Stimulated activated CD8-positive, alpha-beta memory T cell treated with anti-CD3 and anti-CD28 coated beads, Interleukin-4, amount 100 ng/mL, for 48 hours (primary cell): Measurements from ENCODE around the gene ORM2.

Experiments
- DNase-seq: peaks from one replicate; pipeline ENCODE4 v3.0.0-alpha.2; 2020

ORM2 gene

DNA sequence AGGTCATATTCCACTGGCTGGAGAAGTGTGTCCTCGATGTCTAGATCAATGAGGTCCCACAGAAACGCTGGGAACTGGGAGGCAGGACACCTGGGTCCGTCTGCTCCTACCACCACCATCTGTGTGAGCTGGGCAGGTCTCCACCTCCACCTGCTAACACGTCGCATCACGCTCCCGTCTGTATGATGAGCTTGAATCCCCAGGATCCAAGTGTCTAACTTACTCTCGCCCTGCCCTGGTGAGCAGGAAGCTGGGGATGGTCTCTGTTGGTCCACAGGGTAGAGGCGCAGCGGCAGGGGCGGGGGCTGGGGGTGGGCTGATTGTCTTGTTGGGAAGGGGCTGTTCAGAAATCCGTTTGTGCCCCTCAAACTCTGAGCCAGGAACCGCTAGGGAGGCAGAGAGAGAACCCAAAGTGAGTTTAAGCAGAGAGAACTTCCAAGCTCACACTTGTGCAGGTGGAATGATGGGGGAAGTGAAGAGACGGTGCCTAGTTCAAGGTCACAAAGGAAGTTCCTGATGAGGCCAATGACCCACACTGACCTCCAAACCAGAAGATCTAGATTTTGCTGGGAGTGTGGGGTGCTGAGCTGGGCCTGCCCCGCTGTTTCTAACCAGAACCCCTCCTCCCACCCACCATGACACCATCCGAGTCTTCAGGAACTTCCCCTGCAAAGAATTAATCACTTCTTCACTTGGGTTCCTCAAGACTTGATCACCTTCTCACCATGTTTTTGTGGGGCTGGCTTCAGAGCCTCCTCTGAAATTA is 21.1 kb downstream of the ORM2 start:
- DNase-seq: peak; percentile 52

DNA sequence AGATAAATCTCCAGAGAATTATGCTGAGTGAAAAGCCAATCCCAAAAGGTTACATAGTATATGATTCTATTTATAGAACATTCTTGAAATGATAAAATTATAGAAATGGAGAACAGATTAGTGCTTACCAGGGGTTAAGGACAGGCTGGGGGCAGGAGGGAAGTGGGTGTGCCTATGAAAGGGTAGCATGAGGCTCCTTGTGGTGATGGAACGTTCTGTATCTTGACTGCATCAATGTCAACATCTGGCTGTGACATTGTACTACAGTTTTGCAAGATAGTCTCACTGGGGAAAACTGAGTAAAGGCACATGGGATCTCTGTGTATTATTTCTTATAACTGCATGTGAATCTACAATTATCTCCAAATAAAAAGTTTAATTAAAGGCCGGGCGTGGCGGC is 22.3 kb downstream of the ORM2 start:
- DNase-seq: no peak

DNA sequence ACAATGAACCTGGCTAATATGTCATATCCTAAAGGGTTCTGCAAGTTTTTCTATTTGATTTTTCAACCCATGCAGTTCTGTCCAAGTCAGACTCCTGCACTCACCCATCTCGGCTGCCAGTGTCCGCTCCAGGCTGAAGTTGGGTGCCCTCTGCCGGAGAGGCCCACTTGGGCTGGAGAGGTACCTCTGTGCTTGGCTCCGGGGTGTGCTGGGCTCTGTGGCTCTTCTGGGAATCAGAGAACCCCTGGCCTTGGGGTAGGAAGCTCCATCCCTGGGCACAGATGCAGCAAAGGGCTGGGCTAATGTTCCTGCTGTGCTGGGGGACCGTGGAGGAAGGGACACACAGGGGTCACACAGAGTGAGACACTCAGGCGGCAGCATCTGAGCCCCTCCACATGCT is 26.2 kb downstream of the ORM2 start:
- no peak for DNase-seq

DNA sequence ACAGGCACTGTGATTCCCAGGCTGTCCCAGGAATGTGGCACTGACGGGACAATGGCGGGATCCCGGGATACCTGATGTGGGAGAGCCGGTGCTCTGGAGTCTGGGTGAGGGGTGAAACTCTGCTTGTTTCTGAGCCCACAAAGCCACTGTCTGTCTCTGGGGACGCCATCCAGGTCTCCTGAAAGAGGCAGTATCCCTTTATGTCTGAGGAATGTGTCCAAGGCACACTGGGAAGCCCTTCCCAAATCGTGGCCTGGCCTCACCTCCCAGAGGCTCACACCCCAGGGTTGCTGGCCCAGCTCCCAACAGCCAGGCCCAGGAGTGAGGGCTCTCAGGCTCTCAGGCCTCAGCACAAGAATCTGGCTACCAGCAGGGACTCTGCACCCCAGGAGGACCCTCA is 27.1 kb downstream of the ORM2 start:
- no peak for DNase-seq

DNA sequence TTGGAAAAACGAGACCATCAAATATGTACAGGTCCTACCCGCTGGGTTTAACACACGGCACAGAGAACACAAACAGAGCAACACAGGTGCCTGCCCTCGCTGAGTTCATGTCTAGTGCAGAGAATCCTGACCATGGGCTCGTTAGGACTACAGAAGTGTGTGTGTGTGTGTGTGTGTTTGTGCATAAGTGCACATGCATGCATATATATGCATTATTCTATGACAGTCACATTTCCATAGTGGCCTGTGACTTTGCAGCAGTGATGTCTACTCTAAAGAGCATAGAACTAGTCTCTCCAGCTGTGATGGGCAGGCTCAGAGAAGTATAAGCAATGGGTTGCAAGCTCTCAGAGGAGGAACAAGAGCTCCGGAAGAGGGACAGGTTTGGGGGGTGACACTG is 27.7 kb downstream of the ORM2 start:
- no peak for DNase-seq

DNA sequence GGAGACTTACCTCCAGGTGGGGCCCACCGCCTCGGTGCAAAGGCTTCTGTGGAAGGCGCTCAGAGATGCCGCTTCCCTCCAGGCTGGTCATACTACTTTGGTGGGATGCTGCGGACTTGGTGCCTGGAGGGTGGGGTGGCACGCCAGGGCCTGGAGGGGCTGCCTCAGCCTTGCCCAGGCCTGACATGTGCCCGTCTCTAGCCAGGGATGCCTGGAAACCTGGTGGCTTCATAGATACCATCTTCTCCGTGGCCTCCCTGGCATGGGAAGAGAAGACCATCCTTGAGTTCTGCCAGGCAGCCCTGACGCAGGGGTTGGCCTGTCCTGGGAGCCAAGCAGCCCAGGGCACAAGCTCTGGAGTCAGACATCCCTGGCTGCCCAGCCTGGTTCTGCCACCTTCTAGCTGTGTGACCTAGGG is 28.3 kb downstream of the ORM2 start:
- no peak for DNase-seq

DNA sequence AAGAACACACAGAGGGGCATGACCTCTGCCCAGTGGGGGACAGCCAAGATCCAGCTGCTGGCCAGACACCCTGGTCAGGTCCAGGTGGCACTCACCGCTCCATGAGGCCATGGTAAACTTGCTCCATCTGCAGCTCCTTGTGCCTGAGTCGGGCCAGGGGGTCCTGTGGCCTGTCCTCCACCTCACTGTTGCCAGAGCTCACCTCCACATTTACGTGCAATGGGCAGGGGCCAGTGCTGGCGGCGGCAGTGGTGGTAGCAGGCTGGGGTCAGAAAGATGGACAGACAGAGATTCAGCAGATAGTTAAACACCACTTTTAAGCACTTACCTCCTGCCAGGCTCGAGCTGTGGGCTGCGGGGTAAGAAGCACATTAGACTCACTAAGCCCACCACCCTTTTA is 30.1 kb downstream of the ORM2 start:
- no peak for DNase-seq

DNA sequence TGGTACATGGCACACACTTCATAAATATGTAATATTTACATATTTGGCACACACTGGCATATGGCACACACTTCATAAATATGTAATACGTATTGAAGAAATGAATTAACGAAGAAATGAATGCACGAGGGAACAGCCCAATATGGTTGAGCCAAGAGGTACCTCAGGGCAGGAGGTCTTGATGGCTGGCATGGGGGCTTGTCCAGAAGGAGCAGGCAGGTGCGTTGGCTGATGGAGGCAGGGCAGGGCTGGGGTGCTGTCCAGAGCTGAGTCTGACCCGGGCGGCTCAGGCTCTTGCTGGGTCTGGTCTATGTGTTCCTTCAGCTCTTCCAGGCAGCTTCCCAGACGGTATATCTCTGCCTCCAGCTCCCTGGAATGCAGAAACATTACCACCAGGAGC is 31.9 kb downstream of the ORM2 start:
- no peak for DNase-seq

DNA sequence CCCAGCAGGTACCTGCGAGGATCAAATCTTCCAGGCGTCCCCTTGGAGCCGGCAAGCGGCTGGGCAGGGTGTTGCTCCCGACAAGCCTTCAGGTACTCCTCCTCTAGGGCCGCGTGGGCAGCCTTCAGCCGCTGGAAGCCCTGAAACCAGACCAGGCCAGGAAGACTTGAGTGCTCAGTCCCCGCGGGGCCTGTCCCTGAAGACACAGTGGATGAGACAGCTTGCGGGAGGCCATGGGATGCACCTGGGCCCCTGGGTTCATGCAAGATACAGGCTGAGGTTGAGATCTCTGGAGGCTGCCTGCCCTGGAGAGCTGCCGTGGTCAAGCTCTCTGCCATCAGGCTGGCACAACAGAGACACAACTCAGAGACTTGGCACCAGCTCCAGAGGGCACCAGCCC is 32.7 kb downstream of the ORM2 start:
- DNase-seq: no peak

DNA sequence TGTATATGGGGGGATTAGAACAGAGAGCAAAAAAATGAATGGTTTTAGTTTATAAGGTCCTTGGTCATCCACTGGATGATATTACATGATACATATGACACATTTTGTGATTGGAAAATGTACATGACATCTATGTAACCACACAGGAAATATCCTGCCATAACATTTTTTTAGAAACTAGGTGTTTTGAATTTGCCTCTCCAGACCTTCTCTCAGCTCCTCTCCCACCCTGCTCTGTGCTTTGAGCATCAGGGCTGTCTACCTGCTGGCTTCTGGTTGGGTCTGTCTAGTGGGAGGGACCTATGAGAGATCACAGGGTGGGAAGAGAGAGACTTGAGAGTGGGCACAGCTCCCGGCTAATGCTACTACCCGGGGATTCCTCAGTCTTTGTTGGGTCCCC is 33.8 kb downstream of the ORM2 start:
- DNase-seq: no peak

DNA sequence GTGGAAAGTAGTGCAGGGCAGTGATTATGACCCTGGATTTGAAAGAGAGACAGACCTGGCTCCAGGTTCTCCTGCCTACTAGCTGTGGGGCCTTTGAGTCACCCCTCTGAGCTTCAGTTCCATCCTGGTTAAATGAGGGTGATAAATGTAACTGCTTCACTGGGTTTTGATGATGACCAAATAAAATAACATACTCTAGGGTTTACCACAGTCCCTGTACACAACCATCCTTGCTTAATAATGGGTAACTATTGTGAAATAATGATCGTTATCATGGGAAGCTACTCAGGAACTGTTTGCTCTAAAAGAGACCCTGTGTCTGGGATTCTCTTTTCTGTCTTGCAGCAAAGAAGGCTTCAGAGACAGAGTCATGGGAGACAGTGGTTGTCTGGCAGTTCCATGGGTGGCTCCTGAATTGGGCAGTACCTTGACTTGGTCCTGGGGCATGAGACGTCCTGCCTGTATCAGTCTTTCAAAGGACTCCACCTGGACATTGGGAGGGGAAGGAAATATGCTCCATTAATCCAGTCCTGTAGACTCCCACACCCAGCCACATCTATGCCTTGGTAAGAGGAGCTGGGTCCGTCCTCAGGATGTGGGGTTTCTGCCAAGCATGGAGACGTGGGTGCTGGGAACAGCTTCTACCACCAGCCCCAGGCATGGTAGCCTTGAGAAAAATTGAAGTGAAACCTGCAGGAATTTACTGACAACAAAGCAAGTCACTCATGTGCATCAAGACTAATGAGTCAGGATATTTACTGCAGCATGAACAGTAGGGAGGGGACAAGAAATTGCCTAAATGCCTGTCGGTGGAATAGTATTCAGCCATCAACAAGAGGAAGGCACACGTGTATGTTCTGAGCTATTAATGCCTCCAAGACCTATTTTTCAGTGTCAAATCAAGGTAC is 34.7 kb downstream of the ORM2 start:
- DNase-seq: no peak

DNA sequence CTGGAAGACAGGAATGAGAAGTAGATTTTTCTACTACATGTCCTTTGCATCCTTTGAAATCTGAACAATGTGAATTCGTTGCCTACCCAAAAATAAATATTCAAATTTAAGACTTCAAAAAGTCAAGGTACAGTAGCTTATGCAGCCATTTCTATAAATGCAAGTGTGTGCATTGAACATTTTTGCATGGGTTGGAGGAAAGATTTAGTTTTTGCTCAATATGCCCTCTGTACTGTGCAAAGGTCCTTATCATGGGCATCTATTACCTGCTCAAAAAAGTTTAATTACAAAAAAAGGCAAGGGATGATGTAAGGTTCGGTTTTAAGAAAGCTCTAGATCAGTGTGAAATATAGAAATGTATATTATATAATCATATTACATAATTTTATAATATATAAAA is 35.5 kb downstream of the ORM2 start:
- DNase-seq: no peak

DNA sequence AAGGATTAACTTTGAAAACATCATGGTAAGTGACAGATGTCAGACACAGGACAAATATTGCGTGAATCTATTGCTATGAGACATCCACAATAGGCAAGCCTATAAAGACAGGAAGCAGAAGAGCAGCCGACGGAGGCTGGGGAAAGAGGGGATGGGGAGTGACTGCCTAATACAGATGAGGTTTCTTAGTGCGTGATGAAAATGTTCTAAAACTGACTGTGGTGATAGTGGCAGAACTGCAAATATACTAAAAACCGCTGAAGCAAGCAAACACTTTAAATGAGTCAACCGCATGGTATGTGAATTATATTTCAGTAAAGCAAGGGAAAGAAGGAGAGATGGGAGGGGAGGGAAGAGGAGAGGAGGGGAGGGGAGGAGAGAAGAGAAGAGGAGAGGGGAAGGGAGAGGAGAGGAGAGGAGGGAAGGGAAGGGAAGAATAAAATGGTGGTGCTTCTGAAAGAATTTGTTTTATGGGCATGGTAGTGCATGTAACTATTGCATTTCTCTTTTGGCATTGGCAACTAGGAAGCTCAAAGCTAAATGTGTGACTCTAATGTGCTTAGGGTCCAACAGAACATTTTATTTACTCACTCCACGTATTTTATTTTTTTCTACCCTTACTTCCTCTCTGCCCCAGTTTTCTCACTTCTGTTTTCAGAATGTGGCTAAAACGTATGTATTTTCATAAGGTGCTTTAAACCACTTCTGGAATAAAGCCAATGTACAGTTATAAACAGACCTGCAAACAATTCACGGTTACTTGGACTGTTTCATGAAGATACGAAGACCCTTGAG is 36.9 kb downstream of the ORM2 start:
- DNase-seq: no peak

DNA sequence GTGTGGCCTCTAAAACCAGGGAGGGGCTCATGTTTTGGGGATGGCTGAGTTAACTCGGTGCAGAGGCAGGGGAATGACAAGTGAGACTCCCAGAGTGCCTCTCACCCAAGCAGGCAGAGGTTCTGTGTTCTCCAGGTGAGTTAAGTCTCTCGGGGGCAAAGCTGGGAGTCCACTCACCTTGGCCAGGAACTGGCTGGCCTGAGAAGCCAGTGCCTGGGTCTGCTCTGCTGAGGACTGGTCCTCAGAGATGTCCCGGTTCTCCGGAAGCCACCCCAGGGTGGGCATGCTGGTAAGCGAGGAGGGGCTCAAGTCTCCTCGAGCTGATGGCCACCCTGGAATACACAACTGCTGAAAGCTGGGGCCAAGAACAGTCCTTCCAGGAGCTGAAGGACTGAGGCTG is 37.7 kb downstream of the ORM2 start:
- DNase-seq: no peak

DNA sequence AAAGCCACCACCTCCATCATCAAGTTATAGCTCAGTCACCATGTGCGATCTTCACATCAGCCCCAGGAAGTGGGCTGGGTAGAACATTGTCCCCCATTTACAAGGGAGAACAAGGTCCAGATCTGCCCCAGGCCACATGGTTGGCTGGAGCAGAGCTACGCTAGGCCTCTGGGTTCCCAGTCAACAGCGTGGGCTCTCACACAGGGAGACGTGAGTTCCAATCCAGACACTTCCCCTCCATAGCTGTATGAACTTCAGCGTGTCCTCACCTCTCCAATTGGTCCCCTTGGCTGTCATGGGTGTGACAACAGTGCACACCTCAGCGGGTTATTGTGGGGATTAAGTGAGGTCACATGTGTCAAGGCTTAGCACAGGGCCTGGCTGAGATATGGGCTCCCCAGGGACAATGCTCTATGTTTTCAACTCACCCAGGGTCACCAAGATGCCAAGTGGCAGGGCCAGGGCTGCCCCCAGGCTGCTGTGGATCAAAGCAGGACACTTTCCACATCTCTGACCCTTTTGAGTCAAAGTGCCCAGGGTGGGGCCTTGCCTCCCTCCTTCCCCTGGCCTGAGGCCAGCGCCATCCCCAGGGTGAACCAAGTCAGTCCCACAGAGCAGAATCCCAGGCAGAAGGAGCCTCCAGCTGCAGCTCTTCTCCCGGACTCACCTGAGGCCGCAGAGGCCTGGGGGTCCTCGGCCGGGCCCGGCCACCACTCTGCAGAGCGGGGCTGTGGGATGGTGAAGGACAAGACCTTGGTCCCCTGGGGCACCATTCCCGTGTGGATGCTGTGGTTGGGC is 38.3 kb downstream of the ORM2 start:
- DNase-seq: no peak

DNA sequence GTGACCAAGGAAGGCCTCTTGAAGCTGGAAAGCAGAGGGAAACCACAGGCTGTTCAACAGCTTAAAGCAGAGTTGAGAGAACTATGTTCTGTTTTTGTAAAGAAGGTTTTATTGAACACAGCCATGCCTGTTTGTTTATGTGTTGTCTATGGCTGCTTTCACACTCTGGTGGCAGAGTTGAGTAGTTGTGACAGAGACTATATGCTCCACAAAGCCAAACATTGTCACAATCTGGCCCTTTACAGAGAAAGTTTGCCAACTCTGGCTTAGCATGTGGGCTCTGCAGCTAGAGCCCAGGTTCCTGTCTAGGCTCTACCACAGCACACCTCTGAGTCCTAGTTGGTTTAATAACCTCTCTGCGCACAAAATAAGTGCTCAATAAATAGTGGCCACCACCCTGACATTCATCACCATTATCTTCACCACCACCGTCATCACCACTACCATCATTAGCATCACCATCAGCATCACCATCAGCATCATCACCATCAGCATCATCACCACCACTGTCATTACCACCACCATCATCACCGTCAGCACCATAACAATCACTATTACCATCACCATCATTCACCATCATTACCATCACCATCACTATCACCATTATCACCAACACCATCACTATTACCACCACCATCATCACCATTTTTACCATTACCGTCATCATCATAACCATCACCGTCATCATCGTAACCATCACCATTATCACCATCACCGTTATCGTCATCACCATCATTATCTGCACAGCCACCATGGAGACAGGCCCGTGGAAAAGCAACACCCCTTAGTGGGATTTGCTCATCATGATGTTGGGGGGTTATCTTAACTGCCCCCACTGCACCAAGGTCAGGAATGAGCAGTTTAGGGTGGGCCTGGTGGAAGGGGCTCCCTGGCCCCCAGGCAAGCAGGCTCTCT is 39.8 kb downstream of the ORM2 start:
- no peak for DNase-seq

DNA sequence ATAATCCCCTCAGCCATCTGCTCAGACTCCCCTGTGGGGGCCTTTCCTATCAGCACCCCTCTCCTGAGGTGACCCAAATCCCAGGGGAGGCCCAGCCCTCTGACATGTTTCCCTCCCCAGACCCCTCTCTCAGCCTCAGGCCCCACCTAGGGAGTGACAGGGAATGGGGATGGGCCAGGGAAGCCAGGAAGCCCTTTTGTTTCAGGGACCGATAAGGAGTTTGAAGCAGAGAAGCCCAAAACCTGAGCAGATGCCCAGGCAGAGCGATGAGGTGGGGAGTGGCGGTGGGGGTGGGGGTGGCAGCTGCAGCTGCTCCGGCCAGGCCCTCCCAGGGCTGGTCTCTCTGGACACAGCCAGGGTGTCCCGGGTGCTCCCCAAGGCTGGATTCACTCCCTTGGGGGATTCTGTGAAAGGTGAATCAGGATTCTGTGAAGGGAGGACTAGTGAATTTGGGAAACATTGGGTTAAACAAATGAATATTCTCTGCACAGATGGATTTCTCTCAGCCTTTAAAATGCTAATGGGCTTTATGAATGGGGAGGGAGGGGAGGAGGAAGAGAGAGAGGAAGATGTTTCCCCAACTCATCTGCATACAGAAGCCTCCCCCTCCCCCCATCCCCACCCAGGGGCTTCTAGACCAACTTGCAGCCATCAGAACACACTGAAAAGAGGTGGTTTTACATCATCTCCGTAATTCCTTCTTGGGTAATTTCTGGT is 40.7 kb downstream of the ORM2 start:
- no peak for DNase-seq

DNA sequence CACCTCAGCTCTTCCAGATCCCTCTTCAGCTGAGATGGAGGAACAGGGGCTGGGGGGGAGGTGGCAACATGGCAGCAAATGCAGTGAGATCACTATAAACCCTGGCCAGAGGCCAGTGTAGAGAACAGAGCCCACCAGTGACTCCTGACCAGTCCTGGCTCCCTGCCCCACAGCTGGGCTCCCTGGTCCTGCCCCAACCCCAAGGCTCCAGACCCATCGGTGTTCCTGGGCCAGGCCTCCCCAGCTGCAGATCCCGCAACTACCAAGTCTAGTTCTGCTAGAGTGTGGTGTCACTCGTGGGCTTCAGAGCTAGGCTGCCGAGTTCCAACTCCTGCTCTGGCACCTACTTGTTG is 41.3 kb downstream of the ORM2 start:
- DNase-seq: no peak

DNA sequence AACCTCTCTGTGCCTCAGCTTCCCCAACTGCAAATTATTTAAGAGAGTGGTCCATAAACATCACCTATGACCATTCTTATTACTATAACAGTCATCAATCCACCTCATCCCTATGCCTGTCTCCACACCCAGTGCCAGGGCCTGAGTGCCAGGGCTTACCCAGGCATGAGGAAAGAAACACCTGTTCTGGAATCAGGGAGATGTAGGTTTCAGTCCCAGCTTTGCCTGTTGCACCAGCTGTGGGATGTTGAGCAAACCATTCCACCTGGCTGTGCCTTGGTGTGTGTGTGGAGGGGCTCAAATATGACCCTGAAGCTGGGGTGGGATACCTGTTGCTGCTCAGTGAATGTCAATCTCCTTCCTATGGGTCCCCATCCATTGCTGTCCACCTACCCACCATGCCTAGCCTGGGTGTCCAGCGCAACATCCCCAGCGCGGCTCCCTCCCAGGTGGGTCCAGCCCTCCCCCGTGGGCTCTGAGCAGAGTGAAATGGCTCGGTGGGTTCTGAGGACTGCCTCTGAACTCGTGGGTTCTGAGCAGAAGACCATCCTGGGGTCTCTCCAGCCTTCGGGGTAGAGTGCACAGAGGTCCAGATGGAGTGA is 41.8 kb downstream of the ORM2 start:
- DNase-seq: no peak
